Retina (tissue), 1 donor: Measurements from ENCODE around the gene TMEM121.

ENCODE experiments used
- DNase-seq: peaks from one replicate; pipeline ENCODE4 v3.0.0-alpha.2; 2016

Gene TMEM121

DNA sequence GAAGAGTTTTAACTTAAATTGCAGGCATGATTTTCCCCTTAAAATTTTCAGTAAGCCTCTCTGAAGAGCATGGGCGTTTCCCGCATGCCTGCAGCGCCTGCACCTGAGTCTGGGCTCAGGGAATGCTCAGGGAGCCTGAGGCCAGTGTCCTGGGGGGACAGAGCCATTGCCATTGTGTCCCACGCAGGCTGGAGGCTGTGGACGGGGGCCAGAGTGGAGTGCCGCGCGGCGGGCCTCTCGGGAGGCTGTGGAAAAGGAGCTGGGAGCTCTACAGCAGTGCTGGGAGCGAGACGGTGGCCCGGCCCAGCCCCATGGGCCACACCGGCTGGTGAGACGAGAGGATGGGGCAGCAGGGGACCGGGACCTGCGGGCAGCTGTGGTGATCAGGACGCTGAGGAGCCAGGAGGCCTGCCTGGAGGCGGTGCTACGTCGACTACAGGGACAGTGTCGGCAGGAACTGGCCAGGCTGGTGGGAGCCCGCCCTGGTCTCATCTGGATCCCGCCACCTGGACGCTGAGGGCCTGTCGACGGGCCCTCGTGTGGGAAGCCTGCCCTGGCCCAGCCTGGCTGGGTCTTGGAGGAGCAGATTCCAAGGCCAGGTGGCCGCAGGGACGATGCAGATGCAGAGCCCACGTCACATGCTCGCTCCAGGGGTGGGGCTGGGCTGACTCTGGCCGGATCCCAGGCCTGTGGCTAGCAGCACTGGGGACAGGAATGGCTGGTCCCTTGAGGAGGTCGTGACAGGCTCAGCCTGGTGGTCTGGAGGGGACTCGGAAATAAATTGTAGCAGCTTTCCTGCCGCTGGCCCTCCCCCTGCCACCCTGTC, 27.7 kb upstream of the TMEM121 start:
- DNase-seq: no peak

DNA sequence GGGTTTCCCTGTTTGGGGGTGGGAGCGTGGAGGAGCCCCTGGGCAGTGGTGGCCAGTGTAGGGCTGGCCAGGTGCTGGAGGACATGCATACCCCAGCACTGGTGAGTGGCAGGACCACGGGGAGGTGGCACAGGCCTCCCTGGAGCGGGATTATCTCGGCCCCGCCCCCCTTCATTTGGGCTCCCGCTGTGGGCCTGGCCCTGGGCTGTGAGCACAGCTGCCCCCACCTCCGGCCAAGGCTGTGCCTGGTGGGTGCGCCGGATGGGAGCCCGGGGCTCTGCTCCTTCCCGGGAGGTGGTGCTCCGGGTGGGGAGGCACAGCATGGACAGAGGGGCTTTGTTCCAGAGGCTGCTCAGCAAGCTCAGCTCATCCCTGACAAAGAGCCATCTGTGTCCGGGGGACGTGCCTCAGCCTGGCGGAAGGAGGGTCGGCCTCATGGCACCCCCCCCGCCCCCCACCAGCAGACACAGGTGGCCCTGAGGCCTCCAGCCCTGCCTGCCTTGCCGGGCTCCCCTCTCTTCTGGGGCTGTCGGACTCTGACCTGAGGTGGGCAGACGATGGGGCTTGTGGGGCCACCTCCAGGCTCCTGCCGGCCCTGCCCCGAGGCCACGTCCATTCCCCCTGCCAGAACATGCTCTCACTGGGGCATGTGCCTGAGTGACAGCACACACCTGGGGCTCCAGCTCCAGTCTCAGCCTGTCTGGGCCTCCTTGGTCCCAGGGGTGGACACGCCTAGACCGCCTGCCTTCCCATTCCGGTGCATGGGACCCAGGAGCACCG, 26.9 kb upstream of the TMEM121 start:
- DNase-seq: peak; percentile 79

DNA sequence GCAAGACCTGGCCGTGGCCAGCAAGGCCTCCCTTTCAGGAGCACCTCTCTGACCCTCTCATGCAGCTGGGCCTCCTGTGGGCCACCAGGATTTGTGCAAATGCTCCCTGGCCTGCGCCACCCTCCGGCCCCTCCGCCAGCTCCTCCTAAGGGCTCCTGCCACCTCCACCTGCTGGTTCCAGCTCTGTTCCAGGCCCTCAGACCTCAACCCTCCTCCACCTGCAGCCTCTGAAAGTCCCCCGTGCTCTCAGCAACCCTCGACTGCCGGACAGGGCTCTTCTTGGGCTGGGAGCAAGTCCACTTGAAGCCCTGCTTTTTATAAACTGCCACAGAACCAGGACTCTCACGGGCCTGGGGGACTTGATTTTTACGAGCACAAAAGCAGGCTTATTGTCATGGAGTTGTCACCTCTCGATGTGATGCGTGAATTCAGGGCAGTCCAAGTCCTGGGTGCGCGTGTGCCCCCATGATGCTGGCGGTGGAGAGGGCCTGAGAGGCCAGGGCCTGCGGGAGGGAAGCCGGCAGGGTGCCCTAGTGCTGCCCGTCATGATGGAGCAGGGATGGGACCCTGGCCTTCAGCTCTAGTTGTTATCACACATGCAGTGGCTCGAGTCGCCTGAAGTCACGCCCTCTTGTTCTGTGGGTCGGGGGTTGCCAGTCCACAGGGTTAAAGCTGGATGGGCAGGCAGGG, 26.2 kb upstream of the TMEM121 start:
- no peak for DNase-seq

DNA sequence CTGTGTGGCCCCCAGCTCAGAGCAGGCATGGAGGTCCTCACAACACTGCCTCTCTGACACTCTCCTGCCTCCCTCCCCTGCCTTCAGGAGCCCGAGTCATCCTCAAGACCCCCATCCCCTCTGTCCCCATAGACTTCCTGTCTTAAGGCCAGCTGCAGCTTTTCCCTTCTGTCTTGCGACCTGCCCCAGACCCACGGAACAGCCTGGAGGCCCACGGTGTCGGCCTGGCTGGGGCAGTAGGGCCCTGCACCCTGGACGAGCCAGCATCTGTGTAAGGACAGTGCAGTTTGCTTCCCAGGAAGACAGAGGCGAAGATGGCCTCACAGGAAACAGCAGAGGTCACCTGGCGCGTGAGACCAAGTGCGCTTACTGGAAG, 25.7 kb upstream of the TMEM121 start:
- no peak for DNase-seq

DNA sequence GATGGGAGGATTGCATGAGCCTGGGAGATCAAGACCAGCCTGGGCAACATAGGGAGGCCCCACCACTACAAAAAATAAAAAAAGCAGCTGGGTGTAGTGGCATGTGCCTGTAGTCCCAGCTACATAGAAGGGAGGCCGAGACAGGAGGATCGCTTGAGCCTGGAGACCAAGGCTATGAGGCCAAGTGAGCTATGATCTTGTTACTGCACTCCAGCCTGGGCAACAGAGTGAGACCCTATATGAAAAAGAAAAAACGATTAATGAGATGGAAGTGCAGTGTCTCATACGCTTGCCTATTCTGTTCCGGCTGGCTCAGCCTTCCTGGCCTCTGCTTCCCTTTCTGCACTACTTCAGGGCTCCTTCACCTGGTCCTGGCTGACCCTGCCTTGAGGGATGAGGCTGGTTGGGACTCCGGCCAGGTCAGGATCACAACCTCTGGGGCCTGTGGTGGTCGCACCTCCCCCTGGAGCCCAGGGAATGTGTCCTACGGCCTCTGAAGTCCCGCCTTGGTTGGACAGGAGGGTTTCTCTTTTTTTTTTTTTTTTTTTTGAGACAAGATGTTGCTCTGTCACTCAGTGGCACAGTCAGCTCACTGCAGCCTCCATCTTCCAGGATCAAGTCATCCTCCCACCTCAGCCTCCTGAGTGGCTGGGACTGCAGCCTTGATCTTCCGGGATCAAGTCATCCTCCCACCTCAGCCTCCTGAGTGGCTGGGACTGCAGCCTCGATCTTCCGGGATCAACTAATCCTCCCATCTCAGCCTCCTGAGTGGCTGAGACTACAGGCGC, 24.7 kb upstream of the TMEM121 start:
- no peak for DNase-seq

DNA sequence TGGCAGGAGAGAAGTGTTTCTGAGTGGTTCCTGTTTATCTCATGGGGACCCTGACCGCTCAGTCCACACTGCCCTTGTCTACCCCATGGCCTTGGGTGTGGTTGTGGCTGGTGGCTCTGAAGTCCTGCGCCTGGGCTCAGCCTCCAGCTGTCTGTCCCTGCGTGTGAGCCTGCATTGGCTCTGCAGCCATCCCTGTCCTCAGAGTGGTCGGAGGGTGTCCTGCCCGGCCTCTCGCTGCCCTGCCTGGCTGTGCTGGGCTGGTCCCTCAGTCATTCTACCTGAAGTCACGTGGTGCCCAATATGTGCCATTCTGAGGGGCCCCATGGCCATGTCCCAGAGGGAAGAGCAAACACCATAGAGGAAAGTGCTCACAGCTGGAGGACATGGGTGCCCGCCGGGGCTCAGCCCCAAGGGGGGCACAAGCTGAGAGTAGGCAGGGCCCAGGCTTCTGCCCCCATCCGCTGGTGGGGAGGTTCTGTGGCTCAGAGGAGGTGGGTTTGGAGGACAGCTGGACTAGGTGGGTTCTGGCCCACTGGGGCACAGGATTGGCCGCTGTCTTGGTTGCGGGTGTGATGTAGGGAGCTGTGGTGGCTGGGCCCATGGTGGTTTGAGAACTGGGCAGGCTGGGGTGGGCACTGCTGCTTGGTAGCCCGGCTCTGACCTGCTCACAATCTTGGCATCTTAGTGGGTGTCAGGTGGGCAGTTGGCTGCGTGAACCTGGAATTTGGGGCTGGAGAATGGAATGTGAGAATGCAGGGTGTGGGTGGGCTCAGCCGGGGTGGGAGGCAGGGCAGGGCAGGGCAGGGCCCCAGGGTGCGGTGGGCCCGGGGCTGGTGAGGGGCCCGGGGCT, 23.7 kb upstream of the TMEM121 start:
- DNase-seq: no peak

DNA sequence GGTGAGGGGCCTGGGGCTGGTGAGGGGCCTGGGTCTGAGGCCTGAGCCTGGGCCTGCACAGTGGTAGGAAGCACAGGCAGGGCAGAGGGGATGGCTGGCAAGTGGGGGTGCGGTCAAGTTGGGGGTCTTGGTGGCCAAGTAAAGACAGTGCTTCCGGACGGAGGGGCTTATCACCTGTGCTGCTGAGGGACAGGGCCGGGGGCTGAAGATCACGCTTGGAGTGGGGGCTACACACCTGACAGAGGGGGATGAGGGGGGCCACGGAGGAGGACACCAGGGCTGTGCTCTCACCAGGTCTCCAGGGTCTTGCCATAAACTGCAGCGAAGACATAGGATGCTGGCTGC, 23.1 kb upstream of the TMEM121 start:
- DNase-seq: no peak

DNA sequence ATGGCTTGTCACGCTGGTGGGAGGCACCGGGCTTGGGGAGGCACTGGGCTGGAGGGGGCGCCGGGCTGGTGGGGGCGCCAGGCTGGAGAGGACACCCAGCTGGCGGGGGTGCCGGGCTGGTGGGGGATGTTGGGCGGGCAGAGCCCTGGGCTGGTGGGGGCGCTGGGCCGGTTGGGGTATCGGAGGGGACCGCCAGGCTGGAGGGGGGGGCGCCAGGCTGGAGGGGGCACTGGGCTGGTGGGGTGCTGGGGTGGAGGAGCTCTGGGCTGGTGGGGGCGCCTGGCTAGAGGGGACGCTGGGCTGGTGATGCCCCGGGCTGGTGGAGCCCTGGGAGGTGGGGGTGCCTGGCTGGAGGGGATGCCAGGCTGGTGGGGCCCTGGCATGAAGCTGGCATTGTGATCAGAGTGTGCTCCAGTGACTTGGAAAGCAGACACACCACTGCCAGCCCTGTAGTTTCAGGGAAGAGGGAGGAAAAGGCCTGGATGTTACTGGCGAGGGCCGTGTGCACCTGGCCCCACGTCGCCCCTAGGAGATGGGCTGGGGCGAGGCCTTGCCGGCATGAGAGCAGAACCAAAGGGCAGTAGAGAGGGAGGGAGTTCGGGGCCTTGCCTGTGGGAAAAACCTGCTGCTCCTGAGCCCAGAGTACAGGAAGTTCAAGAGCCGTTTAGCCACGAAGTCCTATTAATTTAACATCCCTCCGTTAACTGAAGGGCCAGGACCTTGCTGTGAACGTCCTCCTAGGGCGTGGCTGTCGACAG, 22.3 kb upstream of the TMEM121 start:
- DNase-seq: no peak

DNA sequence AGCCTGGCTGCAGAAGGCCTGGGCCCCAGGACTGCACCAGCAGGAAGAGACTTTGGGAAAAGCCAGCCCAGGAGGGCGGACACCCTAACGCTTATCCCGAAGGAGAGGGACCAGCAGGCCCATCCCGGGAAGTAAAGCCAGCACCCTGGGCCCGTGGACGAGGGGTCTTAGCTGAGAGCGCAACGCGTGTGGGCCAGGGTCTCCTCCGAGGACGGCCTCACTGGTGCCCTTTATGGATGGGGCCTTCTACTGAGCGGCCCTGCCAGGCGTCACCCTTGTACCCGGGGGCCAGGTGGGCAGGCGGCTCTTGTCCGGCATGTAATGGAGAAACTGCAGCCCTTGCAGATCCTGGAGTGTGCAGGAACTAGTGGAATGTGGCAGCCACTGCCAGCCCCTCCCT, 21.3 kb upstream of the TMEM121 start:
- no peak for DNase-seq

DNA sequence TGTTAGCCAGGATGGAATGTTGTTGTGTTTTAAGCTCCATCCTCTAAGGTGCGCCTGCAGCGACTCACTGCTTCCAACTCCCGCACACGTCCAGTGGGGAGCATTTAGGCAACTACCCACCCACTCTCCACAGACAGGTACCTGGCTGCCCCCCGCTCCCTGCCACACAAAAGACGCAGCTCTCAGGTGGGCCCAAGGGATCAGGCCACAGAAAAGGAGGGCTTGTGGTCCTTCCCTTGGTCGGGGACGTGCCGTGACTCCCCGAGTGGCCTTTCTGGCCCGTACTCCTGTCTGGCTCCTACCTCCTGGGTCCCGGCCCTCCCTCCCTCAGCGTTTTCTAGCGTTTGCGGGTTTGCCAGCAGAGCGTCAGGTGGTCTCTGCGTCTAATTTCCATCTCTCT, 19.1 kb upstream of the TMEM121 start:
- DNase-seq: no peak

DNA sequence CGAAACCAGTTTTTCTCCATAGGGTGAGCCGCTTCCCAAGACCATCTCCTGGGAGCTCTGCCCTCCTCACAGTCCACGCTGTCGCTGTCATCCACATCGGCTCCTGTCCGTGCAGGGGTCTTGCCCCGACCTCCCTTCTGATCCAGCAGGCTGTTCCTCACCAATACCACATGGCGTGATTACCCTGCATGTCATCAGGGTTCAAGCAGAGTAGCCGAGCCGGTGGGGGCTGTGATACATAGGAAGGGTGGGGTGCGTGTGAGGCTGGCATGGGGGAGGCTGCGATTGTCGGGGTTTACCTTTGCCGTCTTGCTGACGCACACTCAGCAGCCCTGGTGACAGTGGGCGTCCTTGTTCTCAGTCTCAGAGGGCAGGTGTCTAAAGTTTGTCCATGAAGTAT, 18.3 kb upstream of the TMEM121 start:
- no peak for DNase-seq

DNA sequence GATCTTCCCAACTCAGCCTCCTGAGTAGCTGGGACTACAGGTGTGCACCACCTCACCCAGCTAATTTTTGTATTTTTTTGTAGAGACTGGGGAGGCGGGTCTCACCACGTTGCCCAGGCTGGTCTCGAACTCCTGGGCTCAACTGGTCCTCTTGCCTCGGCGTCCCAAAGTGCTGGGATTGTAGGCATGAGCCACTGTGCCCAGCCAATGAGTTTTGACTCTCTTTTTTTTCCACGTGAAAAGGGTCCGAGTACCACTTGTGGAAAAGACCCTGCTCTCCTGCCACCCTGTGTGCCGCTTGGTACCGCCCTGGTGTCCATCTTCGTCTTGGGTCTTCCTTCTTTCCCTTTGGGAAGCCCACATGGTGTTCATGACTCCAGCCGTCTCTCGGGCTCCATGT, 17.8 kb upstream of the TMEM121 start:
- no peak for DNase-seq

DNA sequence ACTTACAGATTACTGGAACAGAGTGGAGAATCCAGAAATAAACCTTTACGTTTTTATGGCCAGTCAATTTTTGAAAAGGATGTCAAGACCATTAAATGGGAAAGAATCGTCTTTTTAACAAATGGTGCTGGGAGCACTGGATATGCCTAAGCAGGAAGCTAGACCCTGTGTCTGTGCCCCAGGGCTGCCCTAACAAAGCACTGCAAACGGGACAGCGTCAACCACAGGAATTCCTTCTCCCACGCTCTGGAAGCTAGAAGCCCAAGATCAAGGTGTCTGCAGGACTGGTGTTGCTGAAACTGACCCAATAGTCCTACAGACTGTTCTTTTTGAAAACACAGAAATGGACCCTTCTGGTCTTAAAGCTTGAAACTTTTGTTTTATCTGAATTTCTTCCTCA, 9.3 kb upstream of the TMEM121 start:
- DNase-seq: no peak

DNA sequence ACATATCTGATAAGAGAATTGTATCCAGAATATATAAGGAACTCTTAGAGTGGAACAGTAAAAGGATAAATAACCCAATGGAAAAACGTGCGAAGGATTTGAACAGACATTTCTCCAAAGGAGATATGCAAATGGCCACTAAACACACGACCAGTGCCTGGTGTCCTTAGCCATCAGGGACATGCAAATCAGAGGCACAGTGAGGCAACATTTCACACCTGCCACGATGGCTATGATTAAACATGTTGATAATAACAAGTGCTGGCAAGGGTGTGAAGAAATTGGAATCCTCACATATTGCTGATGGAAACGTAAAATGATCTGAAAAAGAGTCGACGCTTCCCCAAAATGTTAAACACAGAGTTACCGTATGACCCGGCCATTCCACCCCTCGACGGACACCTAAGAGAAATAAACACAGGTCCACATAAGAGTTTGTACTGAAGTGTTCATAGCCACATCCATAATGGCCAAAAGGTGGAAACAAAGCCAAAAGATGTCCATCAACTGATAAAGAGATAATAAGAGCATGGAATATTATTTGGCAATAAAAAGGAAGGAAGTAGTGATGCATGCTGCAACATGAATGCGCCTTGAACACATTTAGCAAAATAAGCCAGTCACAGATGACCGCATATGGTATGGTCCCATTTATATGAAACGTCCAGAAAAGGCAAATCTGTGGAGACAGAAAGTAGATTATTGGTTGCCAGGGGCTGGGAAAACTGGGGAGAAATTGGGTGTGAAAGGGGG, 6.3 kb upstream of the TMEM121 start:
- no peak for DNase-seq

DNA sequence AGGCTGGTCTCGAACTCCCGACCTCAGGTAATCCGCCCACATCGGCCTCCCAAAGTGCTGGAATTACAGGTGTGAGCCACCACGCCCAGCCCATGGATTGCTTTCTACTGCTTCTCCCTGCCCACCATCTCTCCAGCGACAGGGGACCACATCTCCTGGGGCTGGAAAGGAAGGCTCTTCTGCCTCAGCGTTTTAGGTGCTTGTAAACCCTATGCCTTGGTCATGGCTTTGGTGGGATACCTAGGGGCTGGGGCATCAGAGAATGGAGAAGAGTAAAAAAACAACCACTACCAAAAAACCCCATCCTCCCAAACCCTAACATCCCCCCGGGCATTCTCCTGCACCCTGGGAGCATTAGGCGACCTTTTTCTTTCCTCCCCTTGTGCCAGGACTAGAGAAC, 1.1 kb upstream of the TMEM121 start:
- DNase-seq: no peak

DNA sequence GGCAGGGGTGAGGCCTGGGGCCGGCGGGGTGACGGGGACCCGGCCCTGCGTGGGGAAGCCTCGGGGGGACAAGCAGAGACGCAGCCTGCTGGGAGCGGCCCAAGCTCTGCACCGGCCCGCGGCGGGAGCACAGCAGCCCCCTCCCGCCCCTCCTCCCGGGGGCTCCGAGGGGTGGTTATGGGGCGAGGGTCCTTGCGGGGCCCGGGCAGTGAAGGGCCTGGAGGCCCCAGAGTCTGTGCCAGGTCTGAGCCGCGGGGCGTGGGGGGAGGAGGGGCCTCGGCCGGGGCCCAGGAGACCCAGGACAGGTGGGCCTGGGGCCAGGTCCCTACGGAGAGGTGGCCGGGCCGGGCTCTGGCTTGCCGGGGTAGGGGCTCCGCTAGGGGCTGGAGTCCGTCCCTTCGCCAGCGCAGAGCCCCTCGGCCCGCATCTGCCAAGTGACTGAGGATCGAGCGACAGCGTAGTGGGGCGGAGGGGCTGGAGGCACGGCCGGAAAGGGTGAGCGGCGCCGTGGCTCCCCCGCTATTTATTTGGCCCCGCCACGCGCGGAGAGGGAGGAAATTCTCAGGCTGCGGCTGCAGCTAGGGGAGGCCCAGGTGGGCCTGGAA, 495 bp downstream of the TMEM121 start:
- DNase-seq: peak; percentile 50

DNA sequence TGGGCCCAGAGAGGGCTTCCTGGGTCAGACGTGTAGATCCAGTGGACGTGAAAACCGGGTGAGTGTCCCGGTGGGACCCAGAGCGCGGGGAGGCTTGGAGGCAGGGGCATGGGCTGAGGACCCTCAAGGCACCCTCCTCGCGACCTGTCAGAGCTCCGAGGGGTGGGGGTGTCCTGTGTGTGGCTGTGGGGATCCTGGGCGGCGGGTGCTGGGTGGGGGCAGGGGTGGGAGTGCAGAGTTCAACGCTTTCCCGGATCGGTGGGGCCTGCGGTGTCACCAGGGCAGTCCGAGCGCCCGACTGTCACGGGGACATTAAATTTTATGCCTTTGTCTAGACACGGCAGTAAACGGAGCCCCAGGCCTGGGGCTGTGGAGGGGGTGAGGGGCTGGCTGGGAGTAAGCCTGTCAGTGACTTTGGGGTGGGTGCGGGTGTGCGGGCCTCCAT, 1.0 kb downstream of the TMEM121 start:
- DNase-seq: no peak

DNA sequence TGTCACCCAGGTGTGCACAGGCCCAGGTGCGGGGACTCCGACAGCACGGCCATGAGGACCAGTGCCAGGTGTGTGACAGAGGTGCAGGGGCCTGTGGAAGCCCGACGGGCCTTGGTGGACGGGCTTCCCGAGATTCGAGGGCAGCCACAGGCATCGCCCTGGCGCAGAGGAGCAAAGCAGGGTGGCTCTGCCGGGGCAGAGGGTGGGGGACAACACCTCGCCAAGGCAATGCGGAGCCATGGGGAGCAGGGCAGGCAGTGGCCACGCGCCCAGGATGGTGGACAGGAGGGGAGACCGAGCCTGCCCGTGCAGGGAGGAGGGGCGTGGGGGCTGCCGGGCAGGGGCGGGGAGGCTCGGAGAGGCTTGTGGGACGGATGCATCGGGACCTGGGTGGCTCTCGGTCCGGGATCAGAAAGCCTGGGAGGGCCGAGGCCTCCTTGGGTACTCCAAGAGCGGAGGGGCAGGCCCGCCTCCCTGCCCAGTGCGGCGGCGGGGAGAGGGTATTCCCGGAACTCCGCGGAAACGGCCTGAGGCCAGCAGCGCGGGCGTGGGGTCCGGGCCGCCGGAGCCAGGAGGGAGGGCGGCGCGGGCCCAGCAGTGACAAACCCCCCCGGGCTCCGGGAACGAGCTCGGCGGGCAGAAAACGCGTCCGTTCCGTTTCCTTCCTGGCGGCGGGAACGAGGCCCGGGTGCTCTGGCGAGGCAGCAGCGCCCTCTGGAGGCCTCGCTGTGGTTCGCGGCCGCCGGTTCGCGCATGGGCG, 1.6 kb downstream of the TMEM121 start:
- DNase-seq: peak; percentile 93

DNA sequence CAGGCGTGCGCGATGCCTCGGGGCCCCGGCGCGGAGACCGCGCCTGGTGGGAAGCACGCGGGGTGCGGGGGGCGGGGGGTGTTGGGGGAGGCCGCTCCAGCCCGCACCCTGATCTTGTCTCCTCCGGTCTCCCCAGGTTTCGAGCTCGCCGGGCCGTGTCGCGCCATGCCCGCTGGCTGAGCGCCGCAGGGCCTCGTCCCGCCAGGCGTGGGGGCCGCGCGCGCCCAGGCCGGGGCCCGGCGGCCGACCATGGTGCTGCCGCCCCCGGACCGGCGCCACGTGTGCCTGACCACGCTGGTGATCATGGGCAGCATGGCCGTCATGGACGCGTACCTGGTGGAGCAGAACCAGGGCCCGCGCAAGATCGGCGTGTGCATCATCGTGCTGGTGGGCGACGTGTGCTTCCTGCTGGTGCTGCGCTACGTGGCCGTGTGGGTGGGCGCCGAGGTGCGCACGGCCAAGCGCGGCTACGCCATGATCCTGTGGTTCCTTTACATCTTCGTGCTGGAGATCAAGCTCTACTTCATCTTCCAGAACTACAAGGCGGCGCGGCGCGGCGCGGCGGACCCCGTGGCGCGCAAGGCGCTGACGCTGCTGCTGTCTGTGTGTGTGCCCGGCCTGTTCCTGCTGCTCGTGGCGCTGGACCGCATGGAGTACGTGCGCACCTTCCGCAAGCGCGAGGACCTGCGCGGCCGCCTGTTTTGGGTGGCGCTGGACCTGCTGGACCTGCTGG, 2.4 kb downstream of the TMEM121 start:
- DNase-seq: peak; percentile 77
